Measurements from ENCODE around the gene GNB1L.

GNB1L gene

GRCh38 chr22:19886605-19887255, 32.1 kb upstream of the GNB1L start:
- no peak for TF ChIP-seq CTCF (IDR thresholded peaks at IDR 0.05)

- no peak for TF ChIP-seq CTCF (IDR thresholded peaks at IDR 0.05)
Measured at GRCh38 chr22:19885841-19886592, 31.3 kb upstream of the GNB1L start.

- TF ChIP-seq CTCF (IDR thresholded peaks at IDR 0.05), result no peak
Measured at GRCh38 chr22:19884954-19885751, 30.5 kb upstream of the GNB1L start.

- no peak for TF ChIP-seq CTCF (IDR thresholded peaks at IDR 0.05)
Measured at GRCh38 chr22:19884161-19884953, 29.7 kb upstream of the GNB1L start.

GRCh38 chr22:19882446-19883381, 28.0 kb upstream of the GNB1L start:
- TF ChIP-seq CTCF (IDR thresholded peaks at IDR 0.05), result no peak

GRCh38 chr22:19880786-19881569, 26.3 kb upstream of the GNB1L start:
- no peak for TF ChIP-seq CTCF (IDR thresholded peaks at IDR 0.05)
